ENCODE measurements around the gene UBN2.

DNA sequence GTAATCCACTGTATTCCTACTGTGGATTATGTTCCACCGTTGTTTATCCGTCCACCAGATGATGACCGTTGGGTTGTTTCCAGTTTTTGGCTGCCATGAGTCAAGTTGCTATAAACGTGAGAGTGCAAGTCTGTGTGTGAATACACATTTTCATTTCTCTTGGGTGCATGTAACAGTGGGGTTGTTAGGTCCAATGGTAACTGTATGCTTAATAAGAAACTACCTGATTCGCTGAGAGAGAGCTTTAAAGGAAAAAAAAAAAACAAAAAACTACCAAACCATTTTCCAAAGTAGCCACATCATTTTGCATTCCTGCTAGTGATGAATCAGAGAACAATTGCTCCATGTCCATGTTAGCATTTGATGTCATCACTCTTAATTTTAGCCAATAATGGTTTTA, 15.9 kb downstream of the UBN2 start:
- TF ChIP-seq POLR2A (IDR thresholded peaks at IDR 0.05) (no peak), CTCF (IDR thresholded peaks at IDR 0.05) (no peak), POLR2AphosphoS5 (IDR thresholded peaks at IDR 0.05) (no peak), EP300 (IDR thresholded peaks at IDR 0.05) (no peak)

All from upper lobe of left lung (tissue), 4 donors.